Upper lobe of left lung (tissue), 6 donors: ENCODE data around the gene FARP1. TPM values are rescaled to one million over a fixed set of nuclear protein-coding genes. Genes with fewer than 3 reads are reported as not detected.
"Not testable (repeated sequence)": the region's sequence is repeated elsewhere in the genome, so short reads cannot be mapped to it uniquely, and the experiment has no call there.

Experiments
- ATAC-seq, 2 donors: fragments of 200-7000 bp; cut with Tn5 transposase; one replicate each; pipeline ENCODE4 v1.9.1; 2022; ENCODE audit warnings: mild to moderate bottlenecking in 2 of 2, moderate library complexity in 2 of 2; ENCODE audit not compliant: low FRiP score in 2 of 2
- DNase-seq, 2 donors: peaks; one replicate each; pipeline ENCODE4 v3.0.0-alpha.2; 2019 to 2020
- H3K27ac ChIP-seq, 4 donors: fragments of 200-600 bp; sonication (generic); one replicate each; pipeline ENCODE4 v1.5.1; 2016 to 2019
- H3K27me3 ChIP-seq, 4 donors: fragments of 200-600 bp; sonication (generic); one replicate each; pipeline ENCODE4 v1.5.1; 2017 to 2019
- H3K36me3 ChIP-seq, 4 donors: fragments of 200-600 bp; sonication (generic); one replicate each; pipeline ENCODE4 v1.5.1; 2016 to 2019
- H3K4me1 ChIP-seq, 4 donors: fragments of 200-600 bp; sonication (generic); one replicate each; pipeline ENCODE4 v1.5.1; 2018 to 2019
- H3K4me3 ChIP-seq, 4 donors: fragments of 200-600 bp; sonication (generic); one replicate each; pipeline ENCODE4 v1.5.1; 2017 to 2019; ENCODE audit warnings: mild to moderate bottlenecking in 2 of 4, moderate library complexity in 1 of 4
- H3K9me3 ChIP-seq, 4 donors: fragments of 200-600 bp; sonication (generic); one replicate each; pipeline ENCODE4 v1.5.1; 2018 to 2019
- CTCF ChIP-seq, 6 experiments: fragments of 450-650 bp in 4 of 6; fragments of 200-600 bp in 2 of 6; sonication (generic) in 2 of 6; IDR thresholded peaks; one replicate each; pipeline ENCODE4 v1.5.1; 2016 to 2019; ENCODE audit warnings: antibody characterized with exemption in 6 of 6
- EP300 ChIP-seq, 4 donors: sonication (generic); formaldehyde crosslinking; IDR thresholded peaks; one replicate each; pipeline ENCODE4 v1.5.1; 2017; ENCODE audit warnings: antibody characterized with exemption in 4 of 4, control low read depth in 2 of 4
- POLR2A ChIP-seq, 4 donors: fragments of 450-650 bp; IDR thresholded peaks; one replicate each; pipeline ENCODE4 v1.5.1; 2016 to 2017; ENCODE audit warnings: antibody characterized with exemption in 4 of 4, mild to moderate bottlenecking in 2 of 4
- POLR2AphosphoS5 ChIP-seq, 2 donors: sonication (generic); formaldehyde crosslinking; IDR thresholded peaks; one replicate each; pipeline ENCODE4 v1.5.1; 2017; ENCODE audit warnings: antibody characterized with exemption in 2 of 2
- WGBS, 2 donors: methylation state at CpG; one replicate each; pipeline ENCODE4 v1.1.5; 2017 to 2018; 5-methylcytosine and 5-hydroxymethylcytosine counted together
- total RNA-seq, 6 donors: library from RNA; depleted of rRNA in 4 of 6; stranded (reverse); fragments of >200 nt in 4 of 6; gene quantifications; one replicate each; pipeline versions ENCODE4 v1.1.0 to v1.2.1, GENCODE V29; 2016 to 2021
- donor health status: DM: no; HTN: no; CAD: no; lungs with moderate emphysema.
- donor health status: DM: no; HTN: yes; CAD: no; lungs with severe emphysema.

The FARP1 gene
- total RNA-seq, 6 donors from 2014 or later = 65.7 to 111 (median 91.8) TPM

GRCh38 chr13:98269386-98269785, 126.5 kb downstream of the FARP1 start:
- H3K27me3 ChIP-seq = no peaks in the 10 kb centered on the region
- no peaks in the 10 kb centered on the region for H3K36me3 ChIP-seq
- DNase-seq (no peak), ATAC-seq (no peak)
- no peak overlapping the region for H3K4me3 ChIP-seq
- no peaks in the 10 kb centered on the region for H3K9me3 ChIP-seq
- TF ChIP-seq POLR2AphosphoS5 (IDR thresholded peaks at IDR 0.05) (no peak), POLR2A (IDR thresholded peaks at IDR 0.05) (no peak)
- H3K4me1 ChIP-seq = peaks cover 4 to 22% (median 12%) of the 10 kb centered on the region in 4 donors
- no peak overlapping the region for H3K27ac ChIP-seq
- 92 to 95% methylated on average over 4 of the region's 4 CpGs for WGBS, 2 donors

GRCh38 chr13:98270819-98271218, 127.9 kb downstream of the FARP1 start:
- Histone ChIP-seq H3K4me3 (no peak overlapping the region), H3K27ac (no peak overlapping the region), H3K9me3 (no peaks in the 10 kb centered on the region), H3K27me3 (no peaks in the 10 kb centered on the region), H3K36me3 (no peaks in the 10 kb centered on the region), H3K4me1 (peaks cover 11 to 20% (median 13%) of the 10 kb centered on the region in 4 donors)
- TF ChIP-seq CTCF (IDR thresholded peaks at IDR 0.05) (no peak), POLR2A (IDR thresholded peaks at IDR 0.05) (no peak), EP300 (IDR thresholded peaks at IDR 0.05) (no peak), POLR2AphosphoS5 (IDR thresholded peaks at IDR 0.05) (no peak)
- no peak for DNase-seq
- 93% methylated on average over 9 of the region's 9 CpGs for WGBS, 2 donors
- no peak for ATAC-seq

- ATAC-seq, H3K4me3 ChIP-seq, H3K27me3 ChIP-seq, H3K9me3 ChIP-seq, DNase-seq, H3K36me3 ChIP-seq, H3K27ac ChIP-seq: not testable (repeated sequence)
- H3K4me1 ChIP-seq = peaks cover 12 to 15% (median 13%) of the 10 kb centered on the region in 4 donors
- 71 to 74% methylated on average over 3 of the region's 3 CpGs for WGBS, 2 donors
Measured at GRCh38 chr13:98271646-98272045, 128.8 kb downstream of the FARP1 start.

GRCh38 chr13:98272549-98272948, 129.7 kb downstream of the FARP1 start:
- H3K9me3 ChIP-seq = no peaks in the 10 kb centered on the region
- H3K4me3 ChIP-seq = no peak overlapping the region
- peaks cover 5 to 9% (median 8%) of the 10 kb centered on the region in 4 donors for H3K4me1 ChIP-seq
- no peak for ATAC-seq
- DNase-seq = no peak
- H3K27me3 ChIP-seq = no peaks in the 10 kb centered on the region
- no peak overlapping the region for H3K27ac ChIP-seq
- WGBS, 2 donors = 73 to 84% methylated on average over 1 of the region's 1 CpG
- H3K36me3 ChIP-seq = no peaks in the 10 kb centered on the region
- TF ChIP-seq POLR2AphosphoS5 (IDR thresholded peaks at IDR 0.05) = no peak

GRCh38 chr13:98273067-98273823, 130.4 kb downstream of the FARP1 start:
- Histone ChIP-seq H3K36me3 (no peaks in the 10 kb centered on the region), H3K4me3 (no peak overlapping the region), H3K9me3 (no peaks in the 10 kb centered on the region), H3K4me1 (peaks cover 0 to 9% (median 6%) of the 10 kb centered on the region in 4 donors), H3K27me3 (no peaks in the 10 kb centered on the region), H3K27ac (no peak overlapping the region)
- no peak for DNase-seq
- WGBS, 2 donors = 79 to 85% methylated on average over 9 of the region's 9 CpGs
- TF ChIP-seq POLR2AphosphoS5 (IDR thresholded peaks at IDR 0.05) = no peak
- TF ChIP-seq POLR2A (IDR thresholded peaks at IDR 0.05) = no peak
- no peak for TF ChIP-seq CTCF (IDR thresholded peaks at IDR 0.05)
- TF ChIP-seq EP300 (IDR thresholded peaks at IDR 0.05) = no peak
- no peak for ATAC-seq

GRCh38 chr13:98273824-98274742, 131.2 kb downstream of the FARP1 start:
- H3K36me3 ChIP-seq = no peaks in the 10 kb centered on the region
- DNase-seq = no peak
- ATAC-seq = no peak
- no peak overlapping the region for H3K4me3 ChIP-seq
- no peaks in the 10 kb centered on the region for H3K27me3 ChIP-seq
- 64 to 78% methylated on average over 12 of the region's 12 CpGs for WGBS, 2 donors
- TF ChIP-seq EP300 (IDR thresholded peaks at IDR 0.05) (no peak), POLR2A (IDR thresholded peaks at IDR 0.05) (no peak), POLR2AphosphoS5 (IDR thresholded peaks at IDR 0.05) (no peak), CTCF (IDR thresholded peaks at IDR 0.05) (no peak)
- H3K27ac ChIP-seq = no peak overlapping the region
- peaks cover 0 to 9% (median 6%) of the 10 kb centered on the region in 4 donors for H3K4me1 ChIP-seq
- no peaks in the 10 kb centered on the region for H3K9me3 ChIP-seq
